Measurements from ENCODE around the gene GAB2.

DNA sequence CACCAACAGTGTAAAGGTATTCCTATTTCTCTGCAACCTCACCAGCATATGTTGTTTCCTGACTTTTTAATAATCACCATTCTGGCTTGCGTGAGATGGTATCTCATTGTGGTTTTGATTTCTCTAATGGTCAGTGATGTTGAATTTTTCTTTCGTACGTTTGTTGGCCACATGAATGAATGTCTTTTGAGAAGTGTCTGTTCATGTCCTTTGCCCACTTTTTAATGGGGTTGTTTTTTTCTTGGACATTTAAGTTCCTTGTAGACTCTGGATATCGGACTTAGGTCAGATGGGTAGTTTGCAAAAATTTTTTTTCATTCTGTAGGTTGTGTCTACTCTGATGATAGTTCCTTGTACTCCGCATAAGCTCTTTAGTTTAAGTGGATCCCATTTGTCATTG, 206.1 kb downstream of the GAB2 start:
- TF ChIP-seq, protein P1, sequence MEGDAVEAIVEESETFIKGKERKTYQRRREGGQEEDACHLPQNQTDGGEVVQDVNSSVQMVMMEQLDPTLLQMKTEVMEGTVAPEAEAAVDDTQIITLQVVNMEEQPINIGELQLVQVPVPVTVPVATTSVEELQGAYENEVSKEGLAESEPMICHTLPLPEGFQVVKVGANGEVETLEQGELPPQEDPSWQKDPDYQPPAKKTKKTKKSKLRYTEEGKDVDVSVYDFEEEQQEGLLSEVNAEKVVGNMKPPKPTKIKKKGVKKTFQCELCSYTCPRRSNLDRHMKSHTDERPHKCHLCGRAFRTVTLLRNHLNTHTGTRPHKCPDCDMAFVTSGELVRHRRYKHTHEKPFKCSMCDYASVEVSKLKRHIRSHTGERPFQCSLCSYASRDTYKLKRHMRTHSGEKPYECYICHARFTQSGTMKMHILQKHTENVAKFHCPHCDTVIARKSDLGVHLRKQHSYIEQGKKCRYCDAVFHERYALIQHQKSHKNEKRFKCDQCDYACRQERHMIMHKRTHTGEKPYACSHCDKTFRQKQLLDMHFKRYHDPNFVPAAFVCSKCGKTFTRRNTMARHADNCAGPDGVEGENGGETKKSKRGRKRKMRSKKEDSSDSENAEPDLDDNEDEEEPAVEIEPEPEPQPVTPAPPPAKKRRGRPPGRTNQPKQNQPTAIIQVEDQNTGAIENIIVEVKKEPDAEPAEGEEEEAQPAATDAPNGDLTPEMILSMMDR (IDR thresholded peaks at IDR 0.05) = no peak
- TF ChIP-seq POLR2A (IDR thresholded peaks at IDR 0.05) = no peak

Data from suprapubic skin (tissue), 3 donors.